GM12801 (cell line): ENCODE measurements around the gene NRN1L.

Experiments
- CTCF ChIP-seq: IDR thresholded peaks from one replicate; pipeline ENCODE4 v1.5.1; 2011; ENCODE audit warnings: control low read depth; ENCODE audit not compliant: insufficient read length; ENCODE audit errors: extremely low read depth

NRN1L gene

GRCh38 chr16:67919622-67920221, 35.0 kb downstream of the NRN1L start:
- TF ChIP-seq CTCF: no peak

GRCh38 chr16:67922221-67922620, 37.5 kb downstream of the NRN1L start:
- TF ChIP-seq CTCF: no peak

- TF ChIP-seq CTCF: no peak
Observed at GRCh38 chr16:67922740-67923139, 38.1 kb downstream of the NRN1L start.

GRCh38 chr16:67923414-67924116, 38.9 kb downstream of the NRN1L start:
- TF ChIP-seq CTCF: no peak

- no peak for TF ChIP-seq CTCF
Observed at GRCh38 chr16:67924140-67924906, 39.6 kb downstream of the NRN1L start.

GRCh38 chr16:67926181-67926750, 41.6 kb downstream of the NRN1L start:
- TF ChIP-seq CTCF: no peak
